GM23338 (cell line): ENCODE results near the gene IMPA2.

Source experiments
- CREB1 ChIP-seq: fragments of 250-450 bp; sonication (Bioruptor Pico); IDR thresholded peaks from 2 replicates; pipeline ENCODE4 v1.5.0; 2020; ENCODE audit warnings: low read depth, mild to moderate bottlenecking, moderate library complexity
- EZH2 ChIP-seq: fragments of 200-600 bp; sonication (generic); IDR thresholded peaks from one replicate; pipeline ENCODE4 v1.8.0; 2017; ENCODE audit warnings: antibody characterized with exemption, mild to moderate bottlenecking, low read depth; ENCODE audit not compliant: unreplicated experiment
- EZH2phosphoT487 ChIP-seq: fragments of 200-600 bp; sonication (generic); IDR thresholded peaks from one replicate; pipeline ENCODE4 v1.8.1; 2018; ENCODE audit warnings: antibody characterized with exemption; ENCODE audit not compliant: unreplicated experiment
- JUNB ChIP-seq: IDR thresholded peaks from one replicate; pipeline ENCODE4 v1.6.1; 2016; ENCODE audit warnings: antibody characterized with exemption; ENCODE audit not compliant: unreplicated experiment
- POLR2AphosphoS5 ChIP-seq: IDR thresholded peaks from 2 replicates; pipeline ENCODE4 v1.6.1; 2016; ENCODE audit warnings: antibody characterized with exemption, low read depth
- STAT1 ChIP-seq: IDR thresholded peaks from one replicate; pipeline ENCODE4 v1.6.1; 2016; ENCODE audit warnings: antibody characterized with exemption; ENCODE audit not compliant: unreplicated experiment
- ZNF331 ChIP-seq: fragments of 250-450 bp; sonication (Bioruptor Pico); IDR thresholded peaks from 2 replicates; pipeline ENCODE4 v1.5.0; 2020; ENCODE audit warnings: low read depth, mild to moderate bottlenecking, moderate library complexity
- TF ChIP-seq, protein P1 (sequence below), 2 experiments: fragments of 200-600 bp in 1 of 2; sonication (generic) in 1 of 2; conservative IDR thresholded peaks; 2 replicates each; pipeline versions ENCODE4 v1.5.1 to v1.6.1; 2016 to 2017; ENCODE audit warnings: antibody characterized with exemption in 2 of 2, low read depth in 2 of 2, mild to moderate bottlenecking in 2 of 2, moderate library complexity in 1 of 2
- TF ChIP-seq, protein P2 (sequence below): IDR thresholded peaks from one replicate; pipeline ENCODE4 v1.6.1; 2018; ENCODE audit warnings: antibody characterized with exemption; ENCODE audit not compliant: unreplicated experiment
- TF ChIP-seq, protein P3 (sequence below): IDR thresholded peaks from 2 replicates; pipeline ENCODE4 v1.6.1; 2016; ENCODE audit warnings: antibody characterized with exemption

DNA sequence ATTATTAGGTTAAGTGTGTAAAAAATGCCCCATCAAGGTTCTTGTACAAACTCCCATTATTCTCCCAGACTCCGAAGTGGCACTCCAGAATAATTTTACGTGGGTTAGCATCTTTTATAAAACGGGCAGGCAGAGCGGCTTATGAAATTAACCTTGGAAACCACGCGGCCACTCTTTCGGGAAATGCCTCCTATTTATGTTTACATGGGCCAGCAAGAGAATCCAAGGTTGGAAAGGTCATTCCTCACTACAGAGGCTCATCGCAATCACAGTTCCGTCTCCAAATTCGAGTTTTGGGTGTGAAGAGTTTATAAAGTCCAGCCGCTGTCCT is 1.2 kb upstream of the IMPA2 start:
- TF ChIP-seq, protein P1, sequence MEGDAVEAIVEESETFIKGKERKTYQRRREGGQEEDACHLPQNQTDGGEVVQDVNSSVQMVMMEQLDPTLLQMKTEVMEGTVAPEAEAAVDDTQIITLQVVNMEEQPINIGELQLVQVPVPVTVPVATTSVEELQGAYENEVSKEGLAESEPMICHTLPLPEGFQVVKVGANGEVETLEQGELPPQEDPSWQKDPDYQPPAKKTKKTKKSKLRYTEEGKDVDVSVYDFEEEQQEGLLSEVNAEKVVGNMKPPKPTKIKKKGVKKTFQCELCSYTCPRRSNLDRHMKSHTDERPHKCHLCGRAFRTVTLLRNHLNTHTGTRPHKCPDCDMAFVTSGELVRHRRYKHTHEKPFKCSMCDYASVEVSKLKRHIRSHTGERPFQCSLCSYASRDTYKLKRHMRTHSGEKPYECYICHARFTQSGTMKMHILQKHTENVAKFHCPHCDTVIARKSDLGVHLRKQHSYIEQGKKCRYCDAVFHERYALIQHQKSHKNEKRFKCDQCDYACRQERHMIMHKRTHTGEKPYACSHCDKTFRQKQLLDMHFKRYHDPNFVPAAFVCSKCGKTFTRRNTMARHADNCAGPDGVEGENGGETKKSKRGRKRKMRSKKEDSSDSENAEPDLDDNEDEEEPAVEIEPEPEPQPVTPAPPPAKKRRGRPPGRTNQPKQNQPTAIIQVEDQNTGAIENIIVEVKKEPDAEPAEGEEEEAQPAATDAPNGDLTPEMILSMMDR (conservative IDR thresholded peaks at IDR 0.05; ENCODE audit: low read depth in 2 of 2): no peak
- TF ChIP-seq POLR2AphosphoS5 (no peak), EZH2 (no peak), CREB1 (no peak), JUNB (no peak), EZH2phosphoT487 (no peak), ZNF331 (CRISPR knock-in tag) (no peak), STAT1 (no peak)
- TF ChIP-seq, protein P2, sequence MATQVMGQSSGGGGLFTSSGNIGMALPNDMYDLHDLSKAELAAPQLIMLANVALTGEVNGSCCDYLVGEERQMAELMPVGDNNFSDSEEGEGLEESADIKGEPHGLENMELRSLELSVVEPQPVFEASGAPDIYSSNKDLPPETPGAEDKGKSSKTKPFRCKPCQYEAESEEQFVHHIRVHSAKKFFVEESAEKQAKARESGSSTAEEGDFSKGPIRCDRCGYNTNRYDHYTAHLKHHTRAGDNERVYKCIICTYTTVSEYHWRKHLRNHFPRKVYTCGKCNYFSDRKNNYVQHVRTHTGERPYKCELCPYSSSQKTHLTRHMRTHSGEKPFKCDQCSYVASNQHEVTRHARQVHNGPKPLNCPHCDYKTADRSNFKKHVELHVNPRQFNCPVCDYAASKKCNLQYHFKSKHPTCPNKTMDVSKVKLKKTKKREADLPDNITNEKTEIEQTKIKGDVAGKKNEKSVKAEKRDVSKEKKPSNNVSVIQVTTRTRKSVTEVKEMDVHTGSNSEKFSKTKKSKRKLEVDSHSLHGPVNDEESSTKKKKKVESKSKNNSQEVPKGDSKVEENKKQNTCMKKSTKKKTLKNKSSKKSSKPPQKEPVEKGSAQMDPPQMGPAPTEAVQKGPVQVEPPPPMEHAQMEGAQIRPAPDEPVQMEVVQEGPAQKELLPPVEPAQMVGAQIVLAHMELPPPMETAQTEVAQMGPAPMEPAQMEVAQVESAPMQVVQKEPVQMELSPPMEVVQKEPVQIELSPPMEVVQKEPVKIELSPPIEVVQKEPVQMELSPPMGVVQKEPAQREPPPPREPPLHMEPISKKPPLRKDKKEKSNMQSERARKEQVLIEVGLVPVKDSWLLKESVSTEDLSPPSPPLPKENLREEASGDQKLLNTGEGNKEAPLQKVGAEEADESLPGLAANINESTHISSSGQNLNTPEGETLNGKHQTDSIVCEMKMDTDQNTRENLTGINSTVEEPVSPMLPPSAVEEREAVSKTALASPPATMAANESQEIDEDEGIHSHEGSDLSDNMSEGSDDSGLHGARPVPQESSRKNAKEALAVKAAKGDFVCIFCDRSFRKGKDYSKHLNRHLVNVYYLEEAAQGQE: no peak
- TF ChIP-seq, protein P3, sequence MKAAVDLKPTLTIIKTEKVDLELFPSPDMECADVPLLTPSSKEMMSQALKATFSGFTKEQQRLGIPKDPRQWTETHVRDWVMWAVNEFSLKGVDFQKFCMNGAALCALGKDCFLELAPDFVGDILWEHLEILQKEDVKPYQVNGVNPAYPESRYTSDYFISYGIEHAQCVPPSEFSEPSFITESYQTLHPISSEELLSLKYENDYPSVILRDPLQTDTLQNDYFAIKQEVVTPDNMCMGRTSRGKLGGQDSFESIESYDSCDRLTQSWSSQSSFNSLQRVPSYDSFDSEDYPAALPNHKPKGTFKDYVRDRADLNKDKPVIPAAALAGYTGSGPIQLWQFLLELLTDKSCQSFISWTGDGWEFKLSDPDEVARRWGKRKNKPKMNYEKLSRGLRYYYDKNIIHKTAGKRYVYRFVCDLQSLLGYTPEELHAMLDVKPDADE: no peak
